ENCODE measurements around the gene CFAP77. TPM values are rescaled to one million over a fixed set of nuclear protein-coding genes. Genes with fewer than 3 reads are reported as not detected.

The CFAP77 gene
- polyA plus RNA-seq, 1 of the 3 experiments (the other 2 are of a cell fraction) = 1.1 TPM

GRCh38 chr9:132451276-132451675 is 41.3 kb downstream of the CFAP77 start:
- no peak overlapping the region for H3K4me2 ChIP-seq
- no peaks in the 10 kb centered on the region for H3K36me3 ChIP-seq (replicated peaks in 1 of 2; ENCODE audit: control insufficient read depth in 1 of 2, insufficient read depth in 2 of 2, low read length in 1 of 2)
- no peaks in the 10 kb centered on the region for H3K9me3 ChIP-seq
- no peaks in the 10 kb centered on the region for H4K20me1 ChIP-seq (ENCODE audit: insufficient read depth)
- H3K27me3 ChIP-seq (ENCODE audit: insufficient read depth) = no peaks in the 10 kb centered on the region
- no peaks in the 10 kb centered on the region for H3F3A ChIP-seq (replicated peaks; ENCODE audit: insufficient read depth)
- no peak overlapping the region for H3K27ac ChIP-seq (ENCODE audit: low read depth in 2 of 2, low read length in 1 of 2)
- ChIA-PET CTCF (no interaction called here), POLR2A (no interaction called here)
- no peaks in the 10 kb centered on the region for H3K9me2 ChIP-seq
- no peak overlapping the region for H2AFZ ChIP-seq (ENCODE audit: low read depth)
- no peak overlapping the region for H3K9ac ChIP-seq
- TF ChIP-seq NRF1 (IDR thresholded peaks at IDR 0.05; ENCODE audit: low read depth, low read length) (no peak), YY1 (IDR thresholded peaks at IDR 0.05; ENCODE audit: low read depth) (no peak), EZH2phosphoT487 (IDR thresholded peaks at IDR 0.05; ENCODE audit: borderline replicate concordance, low read depth) (no peak), GATA2 (CRISPR knock-in tag; IDR thresholded peaks at IDR 0.05) (no peak), MEF2A (IDR thresholded peaks at IDR 0.05; ENCODE audit: borderline replicate concordance, low read depth) (no peak), SIN3A (IDR thresholded peaks at IDR 0.05; ENCODE audit: borderline replicate concordance, low read depth, low read length) (no peak)
- H3K79me2 ChIP-seq (ENCODE audit: insufficient read depth) = no peaks in the 10 kb centered on the region
- no peak for DNase-seq
- WGBS (ENCODE audit: low lambda C conversion rate) = 80% methylated on average over 10 of the region's 10 CpGs
- H3K4me1 ChIP-seq (ENCODE audit: control insufficient read depth in 1 of 2, insufficient read depth in 2 of 2, low read depth in 1 of 2, low read length in 1 of 2) = no peaks in the 10 kb centered on the region
- no peak overlapping the region for H3K4me3 ChIP-seq (ENCODE audit: low read depth in 2 of 2, low read length in 1 of 2)

DNA sequence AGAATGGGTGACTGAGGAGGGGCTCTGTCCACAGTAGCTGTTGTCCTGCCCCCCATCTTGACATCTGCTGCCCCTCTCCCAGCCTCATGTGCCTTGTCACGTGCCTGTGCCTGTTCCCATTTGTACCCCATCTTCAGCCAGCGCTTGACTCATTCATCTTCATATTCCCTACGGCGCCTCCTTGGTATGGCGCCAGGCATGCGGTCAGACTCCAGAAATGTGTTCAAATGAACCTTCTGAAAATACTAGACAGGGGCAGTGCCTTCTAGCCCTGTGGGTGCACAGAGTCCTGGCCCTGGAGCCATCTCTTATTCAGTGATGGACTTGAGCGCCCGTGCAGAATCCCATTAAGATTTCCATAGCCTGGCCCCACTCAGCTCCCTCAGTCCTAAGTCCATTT is 46.2 kb downstream of the CFAP77 start:
- no peak overlapping the region for H3K4me2 ChIP-seq
- no peaks in the 10 kb centered on the region for H3K9me2 ChIP-seq
- no peak overlapping the region for H3K27ac ChIP-seq (ENCODE audit: low read depth in 2 of 2, low read length in 1 of 2)
- H3F3A ChIP-seq (replicated peaks; ENCODE audit: insufficient read depth) = no peaks in the 10 kb centered on the region
- H3K9me3 ChIP-seq = no peaks in the 10 kb centered on the region
- whole genome bisulfite sequencing (ENCODE audit: low lambda C conversion rate) = 70% methylated on average over 7 of the region's 8 CpGs
- no peak overlapping the region for H2AFZ ChIP-seq (ENCODE audit: low read depth)
- no peaks in the 10 kb centered on the region for H3K36me3 ChIP-seq (replicated peaks in 1 of 2; ENCODE audit: control insufficient read depth in 1 of 2, insufficient read depth in 2 of 2, low read length in 1 of 2)
- ChIA-PET CTCF (interaction anchor here (1.5 to 1.7 kb wide), 2 partner anchors 10 to 44 kb away, joined by 4 to 5 read pairs; no protein-coding TSS in a partner anchor), POLR2A (no interaction called here)
- H4K20me1 ChIP-seq (ENCODE audit: insufficient read depth) = no peaks in the 10 kb centered on the region
- TF ChIP-seq PBX3 (IDR thresholded peaks at IDR 0.05) = no peak
- TF ChIP-seq NRF1 (IDR thresholded peaks at IDR 0.05; ENCODE audit: low read depth, low read length) = no peak
- no peak for TF ChIP-seq FOXJ3 (CRISPR knock-in tag; IDR thresholded peaks at IDR 0.05)
- TF ChIP-seq GABPA (IDR thresholded peaks at IDR 0.05; ENCODE audit: low read depth) = no peak
- TF ChIP-seq YY1 (IDR thresholded peaks at IDR 0.05; ENCODE audit: low read depth) = no peak
- TF ChIP-seq ELF1 (IDR thresholded peaks at IDR 0.05) = no peak
- TF ChIP-seq ZBTB33 (IDR thresholded peaks at IDR 0.05; ENCODE audit: borderline replicate concordance, low read depth) = no peak
- no peak for TF ChIP-seq JUND (IDR thresholded peaks at IDR 0.05)
- TF ChIP-seq RCOR1 (IDR thresholded peaks at IDR 0.05; ENCODE audit: low read length) = no peak
- no peak for TF ChIP-seq FOXM1 (IDR thresholded peaks at IDR 0.05; ENCODE audit: low read depth)
- no peak overlapping the region for H3K9ac ChIP-seq
- no peaks in the 10 kb centered on the region for H3K79me2 ChIP-seq (ENCODE audit: insufficient read depth)
- no peak for DNase-seq
- no peaks in the 10 kb centered on the region for H3K27me3 ChIP-seq (ENCODE audit: insufficient read depth)
- H3K4me1 ChIP-seq (ENCODE audit: control insufficient read depth in 1 of 2, insufficient read depth in 2 of 2, low read depth in 1 of 2, low read length in 1 of 2) = no peaks in the 10 kb centered on the region
- H3K4me3 ChIP-seq (ENCODE audit: low read depth in 2 of 2, low read length in 1 of 2) = no peak overlapping the region
